Measurements from ENCODE around the gene CSTF1.

DNA sequence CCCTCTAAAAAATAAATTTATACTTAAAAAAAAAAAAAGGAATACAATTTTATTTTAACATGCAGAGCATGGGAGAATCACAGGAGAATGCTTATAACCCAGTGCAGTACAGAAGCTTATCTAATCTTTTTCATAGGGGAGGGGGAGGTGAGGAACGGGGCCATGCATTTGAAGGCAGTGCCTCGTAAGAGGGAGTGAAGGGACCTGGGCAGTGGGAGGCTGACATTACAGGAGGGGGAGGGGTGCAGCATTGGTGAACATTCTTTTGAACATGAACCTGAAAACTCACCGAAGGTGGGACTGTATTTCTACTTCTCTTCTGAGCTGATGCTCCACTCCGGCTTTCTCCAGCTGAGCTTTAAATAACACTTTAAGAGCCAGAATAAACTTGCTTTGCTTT, 9.7 kb upstream of the CSTF1 start:
- TF ChIP-seq CTCF (IDR thresholded peaks at IDR 0.05): no peak
- no peak for TF ChIP-seq POLR2A (IDR thresholded peaks at IDR 0.05)

Measured in testis (tissue), 2 donors.